Fibroblast of the conjunctiva (primary cell): ENCODE measurements around the gene CALHM1.
"Not testable (repeated sequence)": the region's sequence is repeated elsewhere in the genome, so short reads cannot be mapped to it uniquely, and the experiment has no call there.

Experiments
- DNase-seq: peaks from one replicate; pipeline ENCODE4 v3.0.0-alpha.2; 2010; ENCODE audit warnings: low read depth

The CALHM1 gene

GRCh38 chr10:103486635-103487409, 28.1 kb upstream of the CALHM1 start:
- not testable (repeated sequence) for DNase-seq

GRCh38 chr10:103481974-103482531, 23.4 kb upstream of the CALHM1 start:
- DNase-seq = peak; percentile 63

- DNase-seq = no peak
Observed at GRCh38 chr10:103480521-103480920, 21.8 kb upstream of the CALHM1 start.

- DNase-seq = no peak
Observed at GRCh38 chr10:103479135-103479534, 20.4 kb upstream of the CALHM1 start, which contains the start of gene CALHM3. Gene CALHM3, minus strand, starts transcription at chr10:103479240. Its CDS starts 208 bp downstream, at chr10:103479032.

GRCh38 chr10:103478671-103479070, 20.0 kb upstream of the CALHM1 start:
- DNase-seq = no peak

GRCh38 chr10:103476046-103476768, 17.5 kb upstream of the CALHM1 start:
- no peak for DNase-seq

GRCh38 chr10:103475437-103475836, 16.7 kb upstream of the CALHM1 start:
- DNase-seq = no peak

- no peak for DNase-seq
Observed at GRCh38 chr10:103474077-103474476, 15.4 kb upstream of the CALHM1 start.

- no peak for DNase-seq
Observed at GRCh38 chr10:103473261-103473671, 14.6 kb upstream of the CALHM1 start.

GRCh38 chr10:103472005-103472404, 13.3 kb upstream of the CALHM1 start:
- no peak for DNase-seq

- no peak for DNase-seq
Observed at GRCh38 chr10:103470761-103471653, 12.3 kb upstream of the CALHM1 start.

- no peak for DNase-seq
Observed at GRCh38 chr10:103469201-103469600, 10.5 kb upstream of the CALHM1 start.

GRCh38 chr10:103467406-103467805, 8.7 kb upstream of the CALHM1 start:
- DNase-seq = no peak

GRCh38 chr10:103466734-103467133, 8.0 kb upstream of the CALHM1 start:
- DNase-seq = no peak

- no peak for DNase-seq
Observed at GRCh38 chr10:103465411-103466179, 6.9 kb upstream of the CALHM1 start.

GRCh38 chr10:103463499-103463898, 4.8 kb upstream of the CALHM1 start:
- no peak for DNase-seq

- DNase-seq = no peak
Observed at GRCh38 chr10:103459615-103460014, 915 bp upstream of the CALHM1 start.

- DNase-seq = no peak
Observed at GRCh38 chr10:103457896-103458583, 660 bp downstream of the CALHM1 start.

- DNase-seq = no peak
Observed at GRCh38 chr10:103457176-103457712, 1.5 kb downstream of the CALHM1 start.

- DNase-seq = no peak
Observed at GRCh38 chr10:103456074-103456660, 2.5 kb downstream of the CALHM1 start.
